AG04450 (cell line): Measurements from ENCODE around the gene ECE1. TPM values are rescaled to one million over a fixed set of nuclear protein-coding genes. Genes with fewer than 3 reads are reported as not detected.
"Not testable (repeated sequence)": the region's sequence is repeated elsewhere in the genome, so short reads cannot be mapped to it uniquely, and the experiment has no call there.

ENCODE experiments used
- CTCF ChIA-PET: fragments of 300-600, 350-600 bp; formaldehyde crosslinking; extraction: SDS; loops from one replicate; lab custom pipeline; 2022; ENCODE audit warnings: antibody characterized with exemption, inconsistent platforms; lab: Charles Lee
- POLR2A ChIA-PET: fragments of 350-600 bp; formaldehyde crosslinking; extraction: SDS; loops from one replicate; lab custom pipeline; 2021; ENCODE audit warnings: antibody characterized with exemption, inconsistent platforms; lab: Yijun Ruan, JAX
- DNase-seq: peaks from one replicate; pipeline ENCODE4 v3.0.0-alpha.2; 2011; ENCODE audit warnings: low read depth, low spot score
- H3K27ac ChIP-seq: one replicate; pipeline ENCODE4 v1.5.1; 2012; ENCODE audit warnings: low read depth, low read length, control low read depth
- H3K27me3 ChIP-seq: one replicate; pipeline ENCODE4 v1.6.0; 2012; ENCODE audit warnings: low read length; ENCODE audit not compliant: control insufficient read depth, insufficient read depth
- H3K4me3 ChIP-seq: 2 replicates; pipeline ENCODE4 v1.5.1; 2011; ENCODE audit warnings: mild to moderate bottlenecking, low read depth, low read length, control low read depth
- H3K9me3 ChIP-seq: 2 replicates; pipeline ENCODE4 v1.5.1; 2012; ENCODE audit warnings: low read length; ENCODE audit not compliant: control insufficient read depth, insufficient read depth
- CTCF ChIP-seq: IDR thresholded peaks from 2 replicates; pipeline ENCODE4 v1.5.1; 2011; ENCODE audit warnings: low read depth, low read length, control low read depth, inconsistent platforms
- polyA plus RNA-seq: library from polyadenylated mRNA; depleted of rRNA; stranded (reverse); fragments of >200 nt; gene quantifications from 2 replicates; pipeline ENCODE4 v1.2.3, GENCODE V29; 2011

The ECE1 gene
- polyA plus RNA-seq, 1 experiment: 161 TPM

GRCh38 chr1:21232044-21232443 lies 58.2 kb downstream of the ECE1 start:
- Histone ChIP-seq H3K9me3 (no peaks in the 10 kb centered on the region), H3K4me3 (no peak overlapping the region), H3K27me3 (no peaks in the 10 kb centered on the region), H3K27ac (no peak overlapping the region)
- ChIA-PET CTCF (interaction anchor here (0.6 to 5.4 kb wide), 40 partner anchors 9 to 555 kb away, joined by 3 to 248 read pairs (median 5); no protein-coding TSS in a partner anchor), POLR2A (interaction anchor here (0.6 to 1.2 kb wide), 3 partner anchors 113 to 248 kb away, joined by 4 to 8 read pairs (median 5); no protein-coding TSS in a partner anchor)
- DNase-seq: no peak
- peak; percentile 77 for TF ChIP-seq CTCF

GRCh38 chr1:21229246-21230000 lies 60.8 kb downstream of the ECE1 start:
- H3K4me3 ChIP-seq: no peak overlapping the region
- POLR2A ChIA-PET: no interaction called here
- peak overlapping the region; percentile 78 for H3K27ac ChIP-seq
- no peak for DNase-seq
- no peak for TF ChIP-seq CTCF
- CTCF ChIA-PET: interaction anchor here (0.6 to 1.8 kb wide), 7 partner anchors 12 to 534 kb away, joined by 3 to 13 read pairs (median 4); no protein-coding TSS in a partner anchor
- H3K9me3 ChIP-seq: no peaks in the 10 kb centered on the region
- no peaks in the 10 kb centered on the region for H3K27me3 ChIP-seq

GRCh38 chr1:21228224-21228623 lies 62.0 kb downstream of the ECE1 start:
- CTCF ChIA-PET: interaction anchor here (1.5 to 1.8 kb wide), 2 partner anchors 11 to 141 kb away, joined by 5 to 13 read pairs; no protein-coding TSS in a partner anchor
- H3K27me3 ChIP-seq, H3K27ac ChIP-seq, POLR2A ChIA-PET, H3K4me3 ChIP-seq, H3K9me3 ChIP-seq, DNase-seq: not testable (repeated sequence)

- H3K27me3 ChIP-seq: no peaks in the 10 kb centered on the region
- ChIA-PET CTCF (interaction anchor here (2.0 kb wide), 1 partner anchor 144 kb away, joined by 10 read pairs; no protein-coding TSS in a partner anchor), POLR2A (no interaction called here)
- TF ChIP-seq CTCF: no peak
- no peak overlapping the region for H3K27ac ChIP-seq
- H3K4me3 ChIP-seq: no peak overlapping the region
- H3K9me3 ChIP-seq: no peaks in the 10 kb centered on the region
- DNase-seq: no peak
Measured at GRCh38 chr1:21225065-21225464, 65.2 kb downstream of the ECE1 start.

GRCh38 chr1:21220815-21221214 lies 69.4 kb downstream of the ECE1 start:
- no peak for TF ChIP-seq CTCF
- no peak overlapping the region for H3K4me3 ChIP-seq
- POLR2A ChIA-PET: no interaction called here
- no peak overlapping the region for H3K27ac ChIP-seq
- CTCF ChIA-PET: interaction anchor here (0.8 to 1.1 kb wide), 2 partner anchors 149 to 525 kb away, joined by 3 read pairs; no protein-coding TSS in a partner anchor
- H3K9me3 ChIP-seq: no peaks in the 10 kb centered on the region
- H3K27me3 ChIP-seq: no peaks in the 10 kb centered on the region
- DNase-seq: no peak
